Endometrium (tissue), 2 donors: ENCODE data around the gene FBXW12.
A peak's percentile ranks its signal among the peaks of the same experiment; 100 is the strongest.

ENCODE experiments used
- FAIRE-seq: peaks from 2 replicates; lab custom pipeline; 2012; peaks lifted over from hg19 to GRCh38; lab: Jason Lieb, UNC
- donor health status: control.
- donor health status: control.

Gene FBXW12

GRCh38 chr3:48422681-48423080 lies 50.7 kb downstream of the FBXW12 start:
- FAIRE-seq, result no peak

GRCh38 chr3:48423241-48423882 lies 51.3 kb downstream of the FBXW12 start:
- FAIRE-seq, result no peak

GRCh38 chr3:48423883-48424695 lies 52.1 kb downstream of the FBXW12 start:
- no peak for FAIRE-seq

GRCh38 chr3:48425281-48425812 lies 53.3 kb downstream of the FBXW12 start:
- no peak for FAIRE-seq

- FAIRE-seq, result no peak
Measured at GRCh38 chr3:48426401-48426909, 54.4 kb downstream of the FBXW12 start.

- FAIRE-seq, result no peak
Measured at GRCh38 chr3:48426944-48427629, 55.1 kb downstream of the FBXW12 start.

- FAIRE-seq, result no peak
Measured at GRCh38 chr3:48427630-48427962, 55.6 kb downstream of the FBXW12 start.

GRCh38 chr3:48428088-48428571 lies 56.1 kb downstream of the FBXW12 start:
- no peak for FAIRE-seq

GRCh38 chr3:48428572-48429316 lies 56.7 kb downstream of the FBXW12 start:
- FAIRE-seq, result no peak

- FAIRE-seq, result no peak
Measured at GRCh38 chr3:48429317-48429959, 57.4 kb downstream of the FBXW12 start.

GRCh38 chr3:48429960-48430707 lies 58.1 kb downstream of the FBXW12 start, which contains the start of gene PLXNB1:
PLXNB1 (minus strand) TSS chr3:48430086; CDS start chr3:48424611, 5,475 bp downstream.
- FAIRE-seq, result no peak

- FAIRE-seq, result no peak
Measured at GRCh38 chr3:48430708-48431101, 58.7 kb downstream of the FBXW12 start.

- no peak for FAIRE-seq
Measured at GRCh38 chr3:48431224-48432029, 59.4 kb downstream of the FBXW12 start.

- no peak for FAIRE-seq
Measured at GRCh38 chr3:48432411-48433371, 60.7 kb downstream of the FBXW12 start.

- peak; percentile 39 for FAIRE-seq
Measured at GRCh38 chr3:48433472-48434118, 61.6 kb downstream of the FBXW12 start.

GRCh38 chr3:48434591-48435222 lies 62.7 kb downstream of the FBXW12 start:
- FAIRE-seq, result no peak

- FAIRE-seq, result no peak
Measured at GRCh38 chr3:48435223-48435595, 63.2 kb downstream of the FBXW12 start.
